Progenitor cell of endocrine pancreas (in vitro differentiated cells): ENCODE data around the gene HSD11B1L. TPM values are rescaled to one million over a fixed set of nuclear protein-coding genes. Genes with fewer than 3 reads are reported as not detected.
A peak's percentile ranks its signal among the peaks of the same experiment; 100 is the strongest.

Source experiments
- DNase-seq: peaks from one replicate; pipeline ENCODE4 v3.0.0; 2021; ENCODE audit warnings: low spot score; ENCODE audit not compliant: unreplicated experiment
- H3K27ac Mint-ChIP-seq: 2 replicates; pipeline ENCODE4 v1.8.0; 2021; ENCODE audit warnings: mild to moderate bottlenecking, moderate library complexity, mixed read lengths
- H3K27me3 Mint-ChIP-seq: 2 replicates; pipeline ENCODE4 v1.8.0; 2021; ENCODE audit warnings: mixed read lengths
- H3K36me3 Mint-ChIP-seq: 2 replicates; pipeline ENCODE4 v1.8.0; 2022; ENCODE audit warnings: mixed read lengths; ENCODE audit not compliant: insufficient read depth
- H3K4me1 Mint-ChIP-seq: 2 replicates; pipeline ENCODE4 v1.8.0; 2021; ENCODE audit warnings: low read depth, mixed read lengths
- H3K4me3 Mint-ChIP-seq: 2 replicates; pipeline ENCODE4 v1.8.0; 2021; ENCODE audit warnings: low read depth, mild to moderate bottlenecking, moderate library complexity, mixed read lengths
- H3K9me3 Mint-ChIP-seq: 2 replicates; pipeline ENCODE4 v1.8.0; 2021; ENCODE audit warnings: low read depth, mixed read lengths
- total RNA-seq: library from RNA; stranded (reverse); gene quantifications from 2 replicates; pipeline ENCODE4 v1.2.1, GENCODE V29; 2021
- TF ChIP-seq, protein P1 (sequence below): fragments of 200-600 bp; sonication (generic); IDR thresholded peaks from one replicate; pipeline ENCODE4 v1.5.0; 2021; ENCODE audit warnings: antibody characterized with exemption, mild to moderate bottlenecking; ENCODE audit not compliant: unreplicated experiment

The HSD11B1L gene
- total RNA-seq, 1 donor from 2014 or later: 20.1 TPM

DNA sequence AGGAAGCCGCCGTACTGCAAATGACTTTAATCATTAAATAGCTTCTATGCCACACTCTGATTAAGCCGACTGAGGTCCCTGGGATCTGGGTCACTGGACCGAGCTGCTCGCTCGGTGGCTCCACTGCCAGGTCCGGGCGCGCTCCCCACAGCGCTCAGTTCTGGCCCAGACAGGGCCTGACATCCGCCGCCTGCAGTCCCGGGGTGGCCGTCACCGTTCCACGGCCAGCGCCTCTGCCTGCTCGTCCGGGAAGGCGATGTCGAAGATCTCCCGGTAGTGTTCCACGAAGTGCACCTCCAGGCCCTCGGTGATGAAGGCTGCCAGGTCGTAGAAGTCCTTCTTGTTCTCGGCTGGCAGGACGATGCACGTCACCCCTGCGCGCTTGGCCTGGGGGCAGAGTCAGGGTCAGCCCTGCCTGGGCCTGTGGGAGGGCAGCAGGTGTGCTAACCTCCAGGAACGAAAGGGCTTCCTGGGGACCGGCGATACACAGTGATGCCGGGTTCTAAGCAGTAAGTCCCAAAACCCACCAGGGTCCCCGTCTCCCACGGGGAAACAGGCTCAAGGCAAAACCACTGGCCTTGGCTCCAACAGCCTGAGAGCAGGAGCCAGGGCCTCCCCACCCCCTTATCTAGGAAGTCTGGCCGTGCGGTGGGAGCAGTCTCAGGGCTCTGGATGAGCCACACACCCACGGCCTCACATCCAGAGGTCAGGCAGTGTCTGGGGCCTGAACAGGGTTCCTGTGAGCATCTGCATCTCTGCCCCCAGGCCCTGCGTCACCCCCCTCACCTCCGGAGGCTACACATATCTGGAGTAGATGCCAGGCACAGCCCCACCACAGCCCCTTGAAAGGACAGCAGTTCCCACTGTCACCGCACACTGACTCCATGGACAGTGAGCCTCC is 11.2 kb downstream of the HSD11B1L start:
- DNase-seq: no peak
- peak overlapping the region; percentile 99 for H3K4me3 Mint-ChIP-seq
- H3K27ac Mint-ChIP-seq: peak overlapping the region; percentile 90
- peaks cover 5% of the 10 kb centered on the region for H3K36me3 Mint-ChIP-seq
- H3K9me3 Mint-ChIP-seq: no peaks in the 10 kb centered on the region
- TF ChIP-seq, protein P1, sequence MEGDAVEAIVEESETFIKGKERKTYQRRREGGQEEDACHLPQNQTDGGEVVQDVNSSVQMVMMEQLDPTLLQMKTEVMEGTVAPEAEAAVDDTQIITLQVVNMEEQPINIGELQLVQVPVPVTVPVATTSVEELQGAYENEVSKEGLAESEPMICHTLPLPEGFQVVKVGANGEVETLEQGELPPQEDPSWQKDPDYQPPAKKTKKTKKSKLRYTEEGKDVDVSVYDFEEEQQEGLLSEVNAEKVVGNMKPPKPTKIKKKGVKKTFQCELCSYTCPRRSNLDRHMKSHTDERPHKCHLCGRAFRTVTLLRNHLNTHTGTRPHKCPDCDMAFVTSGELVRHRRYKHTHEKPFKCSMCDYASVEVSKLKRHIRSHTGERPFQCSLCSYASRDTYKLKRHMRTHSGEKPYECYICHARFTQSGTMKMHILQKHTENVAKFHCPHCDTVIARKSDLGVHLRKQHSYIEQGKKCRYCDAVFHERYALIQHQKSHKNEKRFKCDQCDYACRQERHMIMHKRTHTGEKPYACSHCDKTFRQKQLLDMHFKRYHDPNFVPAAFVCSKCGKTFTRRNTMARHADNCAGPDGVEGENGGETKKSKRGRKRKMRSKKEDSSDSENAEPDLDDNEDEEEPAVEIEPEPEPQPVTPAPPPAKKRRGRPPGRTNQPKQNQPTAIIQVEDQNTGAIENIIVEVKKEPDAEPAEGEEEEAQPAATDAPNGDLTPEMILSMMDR: no peak
- no peaks in the 10 kb centered on the region for H3K27me3 Mint-ChIP-seq
- H3K4me1 Mint-ChIP-seq: peaks cover 9% of the 10 kb centered on the region

DNA sequence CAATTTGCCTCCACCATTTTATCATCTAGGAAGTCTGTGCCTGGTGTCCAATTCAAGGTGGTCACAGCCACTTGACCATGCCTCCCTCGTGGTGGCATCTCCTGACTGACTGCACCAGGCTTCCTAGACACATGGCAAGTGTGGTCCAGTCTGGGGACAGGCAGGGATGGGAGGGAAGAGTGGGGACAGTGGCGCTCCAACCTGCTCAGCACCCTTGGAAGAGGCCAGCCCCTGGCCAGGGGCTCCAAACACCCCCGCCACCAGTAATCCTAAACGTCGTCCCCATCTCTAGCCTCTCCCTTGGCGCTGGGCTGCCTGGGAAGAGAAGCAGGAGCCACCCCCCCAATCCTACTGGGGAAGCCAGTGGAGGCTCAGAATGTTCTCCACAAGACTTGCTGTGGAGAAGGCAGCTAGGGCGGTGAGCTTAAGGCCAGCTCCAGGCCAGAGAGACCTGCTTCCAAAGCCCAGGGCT is 11.9 kb downstream of the HSD11B1L start:
- TF ChIP-seq, protein P1: no peak
- DNase-seq: no peak

DNA sequence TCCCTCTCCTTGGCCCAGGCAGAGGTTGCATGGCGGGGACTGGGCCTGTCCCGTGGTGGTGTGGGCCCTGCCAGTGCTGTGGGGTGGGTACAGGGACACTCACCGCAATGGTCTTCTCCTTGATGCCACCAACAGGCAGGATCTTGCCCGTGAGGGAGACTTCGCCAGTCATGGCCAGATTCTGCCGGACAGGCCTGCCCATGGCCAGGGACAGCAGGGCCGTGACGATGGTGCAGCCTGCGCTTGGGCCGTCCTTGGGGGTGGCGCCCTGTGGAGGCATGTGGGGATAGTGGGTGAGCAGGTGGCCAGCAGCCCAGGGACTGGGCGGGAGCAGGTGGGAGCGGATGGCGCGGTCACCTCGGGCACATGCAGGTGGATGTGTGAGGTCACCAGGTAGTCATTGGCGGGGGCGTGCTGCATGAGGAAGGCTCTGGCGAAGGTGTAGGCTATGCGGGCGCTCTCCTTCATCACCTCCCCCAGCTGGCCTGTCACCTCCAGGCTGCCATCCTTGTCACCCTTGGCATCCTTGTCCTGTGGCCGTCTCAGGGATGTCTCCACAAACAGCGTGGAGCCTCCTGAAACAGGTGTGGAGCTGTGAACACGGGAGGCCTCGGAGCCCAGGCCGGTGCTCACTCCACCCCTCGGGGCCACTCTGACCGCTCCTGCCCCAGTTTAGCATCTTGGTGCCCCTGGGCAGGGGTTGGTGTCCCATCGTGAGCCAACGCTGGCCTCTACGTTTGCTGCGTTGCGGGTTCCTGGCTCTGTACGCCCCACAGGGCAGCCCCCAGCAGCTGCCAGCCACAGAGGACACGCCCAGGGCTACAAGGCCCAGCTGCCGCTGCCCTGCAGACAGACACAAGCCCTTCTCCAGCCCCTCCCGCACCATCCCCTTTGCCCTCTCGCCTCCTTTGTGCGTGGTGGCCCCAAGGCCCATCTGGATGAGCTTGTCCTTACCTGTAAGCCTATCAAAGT is 12.7 kb downstream of the HSD11B1L start:
- Mint-ChIP-seq H3K4me1 (peaks cover 9% of the 10 kb centered on the region), H3K27ac (no peak overlapping the region), H3K36me3 (peaks cover under 1% of the 10 kb centered on the region), H3K27me3 (no peaks in the 10 kb centered on the region), H3K4me3 (no peak overlapping the region), H3K9me3 (no peaks in the 10 kb centered on the region)
- no peak for DNase-seq
- TF ChIP-seq, protein P1: no peak

More for the DNA sequence above, 11.9 kb downstream of the HSD11B1L start:
- Mint-ChIP-seq H3K27ac (peak overlapping the region; percentile 90), H3K4me3 (peak overlapping the region; percentile 99), H3K4me1 (peaks cover 9% of the 10 kb centered on the region), H3K9me3 (no peaks in the 10 kb centered on the region), H3K36me3 (peaks cover 5% of the 10 kb centered on the region), H3K27me3 (no peaks in the 10 kb centered on the region)

DNA sequence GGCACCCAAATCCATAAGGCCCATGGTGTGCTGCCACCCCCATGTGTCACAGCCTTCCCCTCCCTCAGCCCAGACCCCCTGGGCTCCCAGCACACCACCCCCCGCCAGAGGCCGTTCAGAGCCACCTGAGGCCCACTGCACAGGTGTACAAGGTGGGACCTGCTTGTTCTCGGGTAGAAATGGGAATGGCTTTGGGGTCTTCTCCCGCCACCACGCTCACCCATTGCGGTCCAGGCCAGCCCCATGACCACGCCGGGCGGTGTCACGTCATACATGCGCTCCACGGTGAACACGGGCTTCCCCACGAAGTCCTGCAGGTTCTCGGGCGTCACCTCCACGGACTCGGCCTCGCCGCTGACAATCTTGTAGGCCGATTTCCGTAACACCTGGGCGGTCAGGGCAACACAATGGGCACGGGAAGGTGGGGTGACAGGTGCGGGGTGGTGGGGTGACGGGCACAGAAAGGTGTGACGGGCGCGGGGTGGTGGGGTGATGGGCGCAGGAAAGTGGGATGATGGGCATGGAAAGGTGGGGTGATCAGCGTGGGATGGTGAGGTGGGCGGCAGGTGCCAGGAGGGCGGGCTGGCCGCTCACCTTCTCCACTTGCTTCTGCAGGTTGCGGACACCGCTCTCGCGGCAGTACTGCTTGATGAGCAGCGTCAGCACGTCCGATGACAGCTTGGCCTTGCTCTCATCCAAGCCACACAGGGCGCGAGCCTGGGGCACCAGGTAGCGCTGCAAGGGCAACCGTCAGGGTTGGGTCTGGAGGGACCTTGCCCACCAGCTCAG is 13.5 kb downstream of the HSD11B1L start:
- TF ChIP-seq, protein P1: no peak
- no peak for DNase-seq
- H3K36me3 Mint-ChIP-seq: peaks cover 5% of the 10 kb centered on the region
- no peaks in the 10 kb centered on the region for H3K9me3 Mint-ChIP-seq
- H3K27me3 Mint-ChIP-seq: no peaks in the 10 kb centered on the region
- H3K27ac Mint-ChIP-seq: peak overlapping the region; percentile 74
- H3K4me1 Mint-ChIP-seq: peaks cover 9% of the 10 kb centered on the region
- no peak overlapping the region for H3K4me3 Mint-ChIP-seq
